Parathyroid adenoma (tissue), 2 donors: ENCODE data around the gene FBXL17.

Experiments used
- H2AFZ ChIP-seq: fragments of 300-600 bp; sonication (generic); one replicate; pipeline ENCODE4 v1.7.0; 2017; ENCODE audit warnings: antibody characterized with exemption, mild to moderate bottlenecking
- H3K27ac ChIP-seq: fragments of 300-600 bp; sonication (generic); one replicate; pipeline ENCODE4 v1.7.0; 2017
- H3K27me3 ChIP-seq: fragments of 300-600 bp; sonication (generic); one replicate; pipeline ENCODE4 v1.7.0; 2017; ENCODE audit warnings: low read length; ENCODE audit not compliant: control insufficient read depth, insufficient read depth
- H3K36me3 ChIP-seq: fragments of 300-600 bp; sonication (generic); one replicate; pipeline ENCODE4 v1.7.0; 2017; ENCODE audit warnings: low read length; ENCODE audit not compliant: control insufficient read depth, insufficient read depth
- H3K4me1 ChIP-seq: fragments of 300-600 bp; sonication (generic); one replicate; pipeline ENCODE4 v1.7.0; 2017; ENCODE audit warnings: control low read depth
- H3K4me2 ChIP-seq: fragments of 300-600 bp; sonication (generic); one replicate; pipeline ENCODE4 v1.7.0; 2017; ENCODE audit warnings: low read length
- H3K4me3 ChIP-seq: fragments of 300-600 bp; sonication (generic); one replicate; pipeline ENCODE4 v1.7.0; 2017; ENCODE audit warnings: low read depth, low read length
- H3K79me2 ChIP-seq: fragments of 300-600 bp; sonication (generic); one replicate; pipeline ENCODE4 v1.7.0; 2017; ENCODE audit warnings: control low read depth
- H3K9ac ChIP-seq: fragments of 300-600 bp; sonication (generic); one replicate; pipeline ENCODE4 v1.7.0; 2017; ENCODE audit warnings: mild to moderate bottlenecking
- H3K9me3 ChIP-seq: fragments of 300-600 bp; sonication (generic); one replicate; pipeline ENCODE4 v1.7.0; 2017; ENCODE audit warnings: low read length; ENCODE audit not compliant: control insufficient read depth
- TF ChIP-seq, protein P1 (sequence below): fragments of 300-600 bp; sonication (generic); IDR thresholded peaks from one replicate; pipeline ENCODE4 v1.7.0; 2017; ENCODE audit warnings: antibody characterized with exemption, mild to moderate bottlenecking
- donor health status: primary hyperparathyroidism.

FBXL17 gene

DNA sequence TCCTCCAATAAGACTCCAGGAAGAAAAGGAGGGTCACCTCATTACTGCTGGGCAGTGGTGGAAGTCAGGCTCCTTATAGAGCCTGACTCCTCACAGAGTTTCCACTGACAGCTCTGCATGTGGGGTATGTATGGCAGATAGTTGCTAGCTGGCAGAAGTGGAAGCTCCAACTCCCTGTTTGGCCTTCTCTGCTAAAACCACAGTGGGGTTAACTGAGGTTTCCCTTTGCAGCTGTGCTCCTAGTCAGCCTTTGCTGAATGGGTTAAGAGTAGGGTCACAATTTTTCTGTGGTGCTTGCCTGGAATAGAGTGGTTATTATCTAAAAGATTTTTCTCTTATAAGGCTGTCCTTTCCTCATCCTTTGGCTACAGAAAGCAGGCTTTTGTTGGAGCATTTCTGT lies 327.5 kb downstream of the FBXL17 start:
- no peak overlapping the region for H3K4me3 ChIP-seq

DNA sequence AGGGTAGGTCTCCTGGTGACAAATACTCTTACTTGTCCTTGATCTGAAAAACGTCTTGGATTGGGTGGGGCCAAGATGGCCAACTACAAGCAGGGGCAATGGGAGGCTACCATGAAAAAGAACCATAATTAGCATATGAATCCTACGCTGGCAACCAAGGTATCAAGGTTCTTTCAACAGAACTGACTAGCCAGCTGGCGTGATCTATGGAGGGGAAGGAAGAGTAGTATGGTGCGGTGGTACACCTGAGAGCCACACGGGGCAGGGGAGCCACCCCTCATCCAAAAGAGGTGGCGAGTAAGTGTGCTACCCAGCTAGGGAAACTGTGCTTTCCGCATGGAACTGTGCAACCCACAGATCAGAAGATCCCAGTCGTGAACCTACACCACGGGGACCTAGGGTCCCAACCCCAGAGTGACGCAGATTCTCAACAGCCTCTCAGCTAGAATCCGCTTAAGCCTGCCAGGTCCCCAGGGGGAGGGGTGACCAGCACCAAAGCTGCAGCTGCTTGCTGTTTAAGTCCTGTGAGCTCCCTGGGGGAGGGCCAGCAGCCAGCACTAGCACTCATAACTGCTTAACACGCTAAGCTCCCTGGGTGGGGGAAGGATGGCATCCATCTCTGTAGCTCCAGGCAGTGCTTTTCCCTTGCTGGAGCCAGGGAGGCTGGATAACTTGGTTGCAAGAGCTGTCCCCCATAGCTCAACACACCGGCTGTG lies 334.8 kb downstream of the FBXL17 start:
- Histone ChIP-seq H3K27ac (no peak overlapping the region), H3K9me3 (no peaks in the 10 kb centered on the region), H3K4me1 (no peaks in the 10 kb centered on the region), H3K36me3 (no peaks in the 10 kb centered on the region), H3K27me3 (no peaks in the 10 kb centered on the region), H3K4me2 (no peak overlapping the region), H3K4me3 (no peak overlapping the region), H3K79me2 (peaks cover 7% of the 10 kb centered on the region), H2AFZ (no peak overlapping the region), H3K9ac (no peak overlapping the region)
- TF ChIP-seq, protein P1, sequence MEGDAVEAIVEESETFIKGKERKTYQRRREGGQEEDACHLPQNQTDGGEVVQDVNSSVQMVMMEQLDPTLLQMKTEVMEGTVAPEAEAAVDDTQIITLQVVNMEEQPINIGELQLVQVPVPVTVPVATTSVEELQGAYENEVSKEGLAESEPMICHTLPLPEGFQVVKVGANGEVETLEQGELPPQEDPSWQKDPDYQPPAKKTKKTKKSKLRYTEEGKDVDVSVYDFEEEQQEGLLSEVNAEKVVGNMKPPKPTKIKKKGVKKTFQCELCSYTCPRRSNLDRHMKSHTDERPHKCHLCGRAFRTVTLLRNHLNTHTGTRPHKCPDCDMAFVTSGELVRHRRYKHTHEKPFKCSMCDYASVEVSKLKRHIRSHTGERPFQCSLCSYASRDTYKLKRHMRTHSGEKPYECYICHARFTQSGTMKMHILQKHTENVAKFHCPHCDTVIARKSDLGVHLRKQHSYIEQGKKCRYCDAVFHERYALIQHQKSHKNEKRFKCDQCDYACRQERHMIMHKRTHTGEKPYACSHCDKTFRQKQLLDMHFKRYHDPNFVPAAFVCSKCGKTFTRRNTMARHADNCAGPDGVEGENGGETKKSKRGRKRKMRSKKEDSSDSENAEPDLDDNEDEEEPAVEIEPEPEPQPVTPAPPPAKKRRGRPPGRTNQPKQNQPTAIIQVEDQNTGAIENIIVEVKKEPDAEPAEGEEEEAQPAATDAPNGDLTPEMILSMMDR = no peak

More for the DNA sequence above, 327.5 kb downstream of the FBXL17 start:
- H3K9me3 ChIP-seq = no peaks in the 10 kb centered on the region
- H3K79me2 ChIP-seq = peaks cover 4% of the 10 kb centered on the region
- TF ChIP-seq, protein P1 = no peak
- H3K27ac ChIP-seq = no peak overlapping the region
- H3K27me3 ChIP-seq = no peaks in the 10 kb centered on the region
- H3K4me2 ChIP-seq = no peak overlapping the region
- no peak overlapping the region for H3K9ac ChIP-seq
- no peaks in the 10 kb centered on the region for H3K4me1 ChIP-seq
- no peaks in the 10 kb centered on the region for H3K36me3 ChIP-seq
- no peak overlapping the region for H2AFZ ChIP-seq

DNA sequence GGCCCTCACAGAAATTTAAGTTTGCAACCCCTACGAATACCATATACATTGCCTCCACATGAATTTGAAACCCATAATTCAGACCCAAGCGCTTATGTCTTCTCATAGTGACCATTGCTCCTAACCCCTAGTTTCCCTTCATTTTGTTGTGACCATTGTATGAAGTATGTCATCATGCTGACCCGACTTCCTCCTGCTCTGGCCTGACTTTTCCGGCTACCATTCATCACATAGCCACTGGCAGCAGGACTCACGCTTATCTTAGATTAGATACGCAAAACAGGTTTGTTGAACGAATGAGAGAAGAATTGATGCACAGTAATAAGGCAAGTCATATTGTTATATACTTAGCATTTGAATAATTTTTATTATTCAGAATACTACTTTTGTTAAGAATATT lies 345.4 kb downstream of the FBXL17 start:
- TF ChIP-seq, protein P1 = no peak
- H2AFZ ChIP-seq = no peak overlapping the region
- H3K27ac ChIP-seq = no peak overlapping the region
- H3K9me3 ChIP-seq = no peaks in the 10 kb centered on the region
- no peaks in the 10 kb centered on the region for H3K4me1 ChIP-seq
- no peaks in the 10 kb centered on the region for H3K79me2 ChIP-seq
- no peaks in the 10 kb centered on the region for H3K36me3 ChIP-seq
- no peak overlapping the region for H3K4me3 ChIP-seq
- H3K9ac ChIP-seq = no peak overlapping the region
- no peaks in the 10 kb centered on the region for H3K27me3 ChIP-seq
- H3K4me2 ChIP-seq = no peak overlapping the region

DNA sequence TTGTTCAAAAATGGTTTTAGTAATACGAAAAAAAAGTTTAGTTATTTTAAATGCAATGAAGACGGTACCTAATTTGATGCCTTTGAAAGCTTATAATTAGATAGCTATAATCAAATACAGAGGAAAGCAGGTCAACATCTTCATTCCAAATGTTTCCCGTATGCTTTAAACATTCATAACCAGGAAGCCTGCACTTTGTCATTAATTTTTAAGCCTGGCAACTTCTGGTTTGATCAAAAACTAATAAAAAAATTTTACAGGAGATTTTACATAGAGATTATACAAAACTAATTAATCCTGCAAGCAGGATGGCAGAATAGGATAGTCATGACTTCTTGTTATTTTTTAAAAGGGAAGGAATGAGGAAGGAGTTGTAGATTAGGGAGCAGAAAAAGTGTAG lies 353.0 kb downstream of the FBXL17 start:
- H3K4me3 ChIP-seq = no peak overlapping the region
- H3K4me2 ChIP-seq = no peak overlapping the region
- TF ChIP-seq, protein P1 = no peak
- peaks cover 3% of the 10 kb centered on the region for H3K4me1 ChIP-seq
- no peak overlapping the region for H3K9ac ChIP-seq
- H3K36me3 ChIP-seq = no peaks in the 10 kb centered on the region
- no peaks in the 10 kb centered on the region for H3K27me3 ChIP-seq
- H3K9me3 ChIP-seq = no peaks in the 10 kb centered on the region
- H3K79me2 ChIP-seq = no peaks in the 10 kb centered on the region
- no peak overlapping the region for H2AFZ ChIP-seq
- no peak overlapping the region for H3K27ac ChIP-seq

DNA sequence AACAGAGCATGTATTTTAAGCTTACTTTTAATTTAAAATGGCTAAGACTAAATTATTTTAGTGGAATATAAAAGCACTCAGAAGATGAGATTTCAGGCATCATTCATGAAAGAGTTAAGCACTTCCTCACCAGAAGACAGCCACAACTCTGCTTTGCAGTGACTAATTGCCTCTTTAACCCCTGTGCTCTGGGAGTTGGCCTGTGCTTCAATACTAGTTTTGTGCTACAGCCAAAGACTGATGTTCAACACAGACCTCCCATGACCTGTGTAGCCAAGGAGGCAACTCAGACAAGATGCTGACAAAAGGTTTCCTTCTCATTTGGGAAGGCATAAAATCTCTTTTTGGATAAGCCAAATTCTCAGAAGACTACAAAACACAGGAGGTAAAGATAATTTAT lies 353.5 kb downstream of the FBXL17 start:
- TF ChIP-seq, protein P1 = no peak
- Histone ChIP-seq H3K4me1 (peaks cover 3% of the 10 kb centered on the region), H3K9ac (no peak overlapping the region), H3K27ac (no peak overlapping the region), H3K79me2 (no peaks in the 10 kb centered on the region), H3K4me2 (no peak overlapping the region), H3K4me3 (no peak overlapping the region), H3K36me3 (no peaks in the 10 kb centered on the region), H2AFZ (no peak overlapping the region), H3K9me3 (no peaks in the 10 kb centered on the region), H3K27me3 (no peaks in the 10 kb centered on the region)
